ENCODE measurements around the gene RAB37.

The RAB37 gene

GRCh38 chr17:74736513-74737298 lies at the start of gene RAB37:
Gene RAB37, plus strand, starts transcription at chr17:74737256. Its CDS starts 17 bp downstream, at chr17:74737273.
- DNase-seq = peak; percentile 43

GRCh38 chr17:74687886-74688285 lies 49.2 kb upstream of the RAB37 start:
- DNase-seq = no peak

GRCh38 chr17:74690409-74690825 lies 46.6 kb upstream of the RAB37 start:
- no peak for DNase-seq

- DNase-seq = no peak
Measured at GRCh38 chr17:74691151-74691550, 45.9 kb upstream of the RAB37 start.

GRCh38 chr17:74694081-74694480 lies 43.0 kb upstream of the RAB37 start:
- DNase-seq = no peak

- DNase-seq = no peak
Measured at GRCh38 chr17:74695629-74696028, 41.4 kb upstream of the RAB37 start.

DNA sequence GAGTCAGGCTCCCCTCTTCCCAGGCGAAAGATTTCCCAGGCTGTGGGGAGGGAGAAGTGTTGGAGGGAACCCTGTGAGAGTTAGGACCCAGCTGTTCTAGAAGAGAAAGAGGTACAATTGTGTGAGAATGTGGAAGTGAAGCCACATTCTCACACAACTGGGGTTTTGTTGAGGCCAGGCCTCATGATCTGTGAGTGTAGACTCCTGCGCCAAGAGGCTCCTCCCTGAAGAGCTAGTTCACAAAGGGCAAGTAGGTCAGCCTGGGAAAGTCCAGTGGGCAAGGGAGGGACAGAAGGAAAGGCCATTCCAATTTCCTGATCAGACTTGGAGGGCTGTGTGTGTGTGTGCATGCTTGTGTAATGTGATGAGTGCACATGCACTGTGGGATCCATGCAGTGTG lies 39.5 kb upstream of the RAB37 start:
- DNase-seq = no peak

DNA sequence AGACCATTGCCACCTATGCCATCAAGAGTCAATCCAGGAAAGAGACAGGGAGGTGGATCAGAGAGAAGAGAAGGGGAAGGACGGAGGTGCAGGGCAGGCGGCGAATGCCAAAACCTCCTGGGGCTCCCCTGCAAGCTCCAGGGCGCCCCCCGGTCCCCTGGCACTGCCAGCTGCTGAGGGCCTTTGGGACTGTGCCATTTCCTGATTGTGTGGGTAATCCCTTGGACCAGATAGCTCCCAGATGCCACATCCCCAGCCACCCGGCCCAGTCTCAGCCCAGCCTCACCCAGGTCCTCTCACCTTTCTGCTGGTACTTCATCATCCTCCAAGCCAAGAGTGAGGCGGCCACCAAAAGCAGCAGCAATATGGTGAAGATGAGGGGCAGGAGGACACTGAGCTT lies 39.0 kb upstream of the RAB37 start:
- DNase-seq = no peak

DNA sequence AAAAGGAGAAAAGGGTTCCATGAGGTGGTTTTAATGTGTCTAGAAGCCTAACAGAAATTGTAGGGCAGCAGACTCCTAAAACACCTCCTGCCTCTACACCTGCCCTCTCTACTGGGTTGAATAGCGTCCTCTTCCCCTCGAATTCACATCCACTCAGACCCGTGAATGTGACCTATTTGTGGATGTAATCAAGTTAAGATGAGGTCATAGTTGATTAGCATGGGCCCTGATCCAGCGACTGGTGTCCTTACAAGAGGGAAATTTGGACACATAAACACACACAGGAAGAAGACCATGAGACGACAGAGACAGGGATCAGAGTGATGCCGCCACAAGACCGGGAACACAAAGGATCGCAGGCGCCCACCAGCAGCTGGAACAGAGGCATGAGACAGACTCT lies 37.8 kb upstream of the RAB37 start:
- no peak for DNase-seq

- no peak for DNase-seq
Measured at GRCh38 chr17:74702116-74702871, 34.8 kb upstream of the RAB37 start.

- no peak for DNase-seq
Measured at GRCh38 chr17:74703311-74703710, 33.7 kb upstream of the RAB37 start.

DNA sequence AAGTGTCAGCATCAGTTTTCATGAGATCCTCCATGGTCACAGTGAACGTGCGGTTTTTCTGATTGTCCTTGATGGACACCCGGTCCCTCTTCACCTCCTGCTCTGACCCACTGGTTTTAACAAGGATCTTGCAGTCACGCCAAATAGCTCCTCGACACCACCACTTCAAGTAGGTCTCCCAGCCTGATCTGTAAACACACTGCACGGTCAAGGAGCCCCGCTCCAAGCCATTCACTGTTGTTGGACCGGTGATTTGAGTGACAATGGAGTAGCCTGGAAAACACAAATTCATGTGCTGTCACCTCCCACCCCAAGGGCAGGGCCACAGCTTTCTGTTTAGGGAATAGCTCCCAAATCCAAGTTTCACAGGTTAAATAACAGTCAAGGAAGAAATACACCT lies 32.5 kb upstream of the RAB37 start:
- no peak for DNase-seq

DNA sequence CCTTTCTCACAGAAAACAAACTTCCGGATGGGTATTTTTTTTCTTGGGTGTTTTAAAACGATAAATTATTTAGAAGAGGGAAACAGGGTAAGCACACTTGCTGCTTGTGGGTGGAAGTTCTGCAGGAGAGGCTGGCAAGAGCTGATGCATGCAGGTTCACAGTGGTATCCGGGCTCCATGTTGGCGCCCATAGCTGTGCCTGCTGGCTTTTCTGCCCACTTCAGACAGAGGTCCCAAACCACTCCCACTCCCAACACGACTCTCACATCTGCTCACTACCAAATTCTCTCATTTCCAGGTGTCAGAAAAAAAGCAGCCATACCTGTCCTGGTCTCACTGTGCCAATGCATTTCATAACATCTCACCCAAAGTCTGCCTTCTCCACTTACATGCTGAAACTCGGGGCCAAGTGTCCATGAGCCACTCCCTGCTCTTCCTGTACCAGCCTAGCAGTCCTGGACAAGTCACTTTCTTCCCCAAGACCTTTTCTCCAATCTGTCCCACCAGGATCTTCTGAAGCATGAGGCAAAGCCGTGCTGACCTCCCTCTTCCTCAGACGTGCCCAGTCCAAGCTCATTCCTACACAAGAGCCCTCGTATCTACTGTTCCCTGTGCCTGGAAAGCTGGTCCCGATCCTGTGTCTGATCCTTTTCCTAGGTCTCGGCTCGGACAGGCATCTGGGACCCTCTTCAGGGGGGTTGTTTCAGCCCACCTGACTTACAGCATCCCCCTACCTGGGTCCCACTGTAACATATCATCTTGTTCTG lies 25.8 kb upstream of the RAB37 start:
- no peak for DNase-seq

- DNase-seq = no peak
Measured at GRCh38 chr17:74712301-74712700, 24.8 kb upstream of the RAB37 start.

DNA sequence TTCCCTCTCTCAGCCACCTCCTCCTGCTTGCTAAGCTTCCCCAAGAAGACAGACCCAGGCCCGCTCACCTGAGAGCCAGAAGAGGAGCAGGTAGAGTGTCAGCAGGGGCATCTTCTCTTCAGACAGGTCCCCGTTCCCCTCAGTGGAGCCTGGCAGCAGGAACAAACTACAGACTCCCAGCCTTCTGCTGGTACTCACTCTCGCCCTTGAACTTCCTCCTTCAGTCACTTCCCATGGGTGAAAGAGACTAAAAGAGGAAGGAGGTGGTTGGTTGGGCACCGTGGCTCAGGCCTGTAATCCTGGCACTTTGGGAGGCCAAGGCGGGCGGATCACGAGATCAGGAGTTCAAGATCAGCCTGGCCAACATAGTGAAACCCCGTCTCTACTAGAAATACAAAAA lies 24.3 kb upstream of the RAB37 start, which contains the start of gene CD300LF:
Gene CD300LF (minus strand): TSS at position 168 of the 400 bp plus-strand sequence. CDS start 57 bp downstream, at position 111.
- no peak for DNase-seq

- DNase-seq = no peak
Measured at GRCh38 chr17:74713171-74713755, 23.8 kb upstream of the RAB37 start.

- no peak for DNase-seq
Measured at GRCh38 chr17:74715144-74715543, 21.9 kb upstream of the RAB37 start.

DNA sequence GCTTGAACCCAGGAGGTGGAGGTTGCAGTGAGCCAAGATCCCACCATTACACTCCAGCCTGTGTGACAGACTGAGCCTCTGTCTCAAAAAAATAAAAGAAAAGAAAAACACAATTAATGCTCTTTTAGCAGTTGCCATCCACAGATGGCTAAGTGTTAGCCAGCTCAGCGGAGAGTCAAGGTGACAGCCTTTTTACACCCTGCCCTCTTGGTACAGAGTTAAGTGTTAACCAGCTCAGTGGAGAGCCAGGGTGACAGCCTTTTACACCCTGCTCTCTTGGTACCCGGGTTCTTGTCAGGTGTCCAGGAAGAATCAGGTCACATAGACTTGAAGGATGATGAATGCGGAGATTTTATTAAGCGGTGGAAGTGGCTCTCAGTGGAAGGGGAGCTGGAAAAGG lies 16.6 kb upstream of the RAB37 start:
- no peak for DNase-seq

GRCh38 chr17:74722782-74723181 lies 14.3 kb upstream of the RAB37 start:
- no peak for DNase-seq

DNA sequence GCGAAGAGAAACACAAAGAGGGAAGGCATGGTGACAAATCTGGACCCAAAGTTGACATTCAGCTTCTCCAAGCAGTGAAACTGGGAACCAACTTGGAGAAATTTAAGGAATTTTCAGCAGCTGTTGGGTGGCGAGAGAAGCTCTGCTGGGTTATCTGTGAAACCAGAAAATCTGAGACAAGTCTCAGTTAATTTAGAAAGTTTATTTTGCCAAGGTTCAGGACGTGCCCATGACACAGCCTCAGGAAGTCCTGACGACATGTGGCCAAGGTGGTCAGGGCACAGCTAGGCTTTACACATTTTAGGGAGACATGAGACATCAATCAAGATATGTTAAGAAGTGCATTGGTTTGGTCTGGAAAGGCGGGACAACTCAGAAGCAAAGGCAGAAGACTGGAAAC lies 13.2 kb upstream of the RAB37 start:
- DNase-seq = no peak

DNA sequence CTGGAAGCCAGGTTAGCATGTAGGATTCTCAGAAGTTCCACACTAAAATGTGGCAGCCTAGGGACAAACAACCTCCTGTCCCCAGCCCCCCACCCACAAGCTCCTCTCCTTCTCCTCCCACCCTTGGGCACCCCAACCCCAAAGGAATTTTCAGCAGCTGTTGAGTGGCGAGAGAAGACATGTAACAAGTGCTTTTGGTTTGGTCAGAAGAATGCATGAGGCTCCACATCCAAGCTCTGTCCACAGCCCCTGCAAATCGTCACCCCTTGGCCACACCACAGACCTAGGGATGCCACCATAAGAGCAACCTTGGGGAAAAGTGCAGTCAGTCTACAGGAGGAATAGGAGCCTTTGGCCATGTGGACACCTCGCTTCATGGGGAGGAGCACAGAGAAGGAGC lies 11.9 kb upstream of the RAB37 start:
- no peak for DNase-seq

- no peak for DNase-seq
Measured at GRCh38 chr17:74728033-74728701, 8.9 kb upstream of the RAB37 start.

DNA sequence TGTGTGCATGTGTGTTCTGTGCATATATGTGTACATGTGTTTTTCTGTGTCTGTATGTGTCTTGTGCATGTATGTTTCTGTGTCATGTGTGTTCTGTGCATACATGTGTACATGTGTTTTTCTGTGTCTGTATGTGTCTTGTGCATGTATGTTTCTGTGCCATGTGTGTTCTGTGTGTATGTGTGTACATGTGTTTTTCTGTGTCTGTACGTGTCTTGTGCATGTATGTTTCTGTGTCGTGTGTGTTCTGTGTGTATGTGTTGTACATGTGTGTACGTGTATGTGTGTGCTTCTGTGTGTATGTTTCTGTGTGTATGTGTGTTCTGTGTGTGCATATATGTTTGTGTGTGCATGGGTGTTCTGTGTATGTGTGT lies 8.4 kb upstream of the RAB37 start:
- DNase-seq = no peak
